Lung (tissue), 12 donors: ENCODE results near the gene LSMEM2. TPM values are rescaled to one million over a fixed set of nuclear protein-coding genes. Genes with fewer than 3 reads are reported as not detected.
A peak's percentile ranks its signal among the peaks of the same experiment; 100 is the strongest.
"Not testable (repeated sequence)": the region's sequence is repeated elsewhere in the genome, so short reads cannot be mapped to it uniquely, and the experiment has no call there.

Experiments used
- ATAC-seq: fragments of 200-7000 bp; cut with Tn5 transposase; one replicate; pipeline ENCODE4 v1.9.1; 2020; ENCODE audit warnings: moderate number of reproducible peaks; ENCODE audit not compliant: insufficient read depth, low FRiP score
- DNase-seq, 3 donors: peaks; one replicate each; pipeline ENCODE4 v3.0.0-alpha.2; 2013 to 2017
- H3K27ac ChIP-seq, 2 donors: one replicate each; pipeline ENCODE4 v1.5.1; 2013; ENCODE audit warnings: mild to moderate bottlenecking in 2 of 2, moderate library complexity in 2 of 2, control low read depth in 1 of 2, inconsistent platforms in 1 of 2, low read depth in 1 of 2, low read length in 1 of 2
- H3K27me3 ChIP-seq, 3 donors: one replicate each; pipeline ENCODE4 v1.5.1; 2013; ENCODE audit warnings: low read length in 2 of 3; ENCODE audit not compliant: control insufficient read depth in 3 of 3, insufficient read depth in 3 of 3
- H3K36me3 ChIP-seq, 4 donors: one replicate each; pipeline ENCODE4 v1.5.1; 2013; ENCODE audit warnings: low read length in 4 of 4, mild to moderate bottlenecking in 1 of 4, moderate library complexity in 1 of 4; ENCODE audit not compliant: control insufficient read depth in 4 of 4, insufficient read depth in 4 of 4
- H3K4me1 ChIP-seq, 5 donors: one replicate each; pipeline ENCODE4 v1.5.1; 2013; ENCODE audit warnings: low read length in 5 of 5, mild to moderate bottlenecking in 2 of 5, moderate library complexity in 1 of 5; ENCODE audit not compliant: control insufficient read depth in 5 of 5, insufficient read depth in 5 of 5
- H3K4me3 ChIP-seq: one replicate; pipeline ENCODE4 v1.5.1; 2013; ENCODE audit warnings: mild to moderate bottlenecking, control low read depth, moderate library complexity
- H3K9ac ChIP-seq, 2 donors: one replicate each; pipeline ENCODE4 v1.5.1; 2013; ENCODE audit warnings: low read length in 2 of 2, control low read depth in 1 of 2; ENCODE audit not compliant: insufficient read depth in 1 of 2
- H3K9me3 ChIP-seq, 4 donors: one replicate each; pipeline ENCODE4 v1.5.1; 2013; ENCODE audit warnings: low read length in 3 of 4, mild to moderate bottlenecking in 1 of 4, moderate library complexity in 1 of 4; ENCODE audit not compliant: control insufficient read depth in 4 of 4, insufficient read depth in 3 of 4
- CTCF ChIP-seq: IDR thresholded peaks from 2 replicates; pipeline ENCODE4 v1.5.1; 2012; ENCODE audit warnings: mild to moderate bottlenecking; ENCODE audit errors: control extremely low read depth, extremely low read depth
- WGBS, 2 donors: extraction: QIAGEN DNeasy Blood & Tissue Kit; methylation state at CpG; one replicate each; pipeline ENCODE4 v1.1.7; 2013; 5-methylcytosine and 5-hydroxymethylcytosine counted together
- polyA plus RNA-seq, 2 donors: library from polyadenylated mRNA; stranded (reverse); fragments of 200-250 nt; gene quantifications; one replicate each; pipeline ENCODE4 v1.2.1, GENCODE V29; 2013
- total RNA-seq, 2 donors: library from RNA; depleted of rRNA in 1 of 2; stranded (reverse); fragments of >200 nt in 1 of 2; gene quantifications; one replicate each; pipeline ENCODE4 v1.2.1, GENCODE V29; 2014 to 2021
- donor health status: control.
- donor health status: control.
- donor health status: Bipolar disorder and iron deficiency.
- donor health status: healthy.
- donor health status: DM: yes; HTN: yes; CAD: no.

LSMEM2 gene
- total and polyA plus RNA-seq, 4 donors, result 0.10 to 0.49 (median 0.12) TPM; not detected in 1

DNA sequence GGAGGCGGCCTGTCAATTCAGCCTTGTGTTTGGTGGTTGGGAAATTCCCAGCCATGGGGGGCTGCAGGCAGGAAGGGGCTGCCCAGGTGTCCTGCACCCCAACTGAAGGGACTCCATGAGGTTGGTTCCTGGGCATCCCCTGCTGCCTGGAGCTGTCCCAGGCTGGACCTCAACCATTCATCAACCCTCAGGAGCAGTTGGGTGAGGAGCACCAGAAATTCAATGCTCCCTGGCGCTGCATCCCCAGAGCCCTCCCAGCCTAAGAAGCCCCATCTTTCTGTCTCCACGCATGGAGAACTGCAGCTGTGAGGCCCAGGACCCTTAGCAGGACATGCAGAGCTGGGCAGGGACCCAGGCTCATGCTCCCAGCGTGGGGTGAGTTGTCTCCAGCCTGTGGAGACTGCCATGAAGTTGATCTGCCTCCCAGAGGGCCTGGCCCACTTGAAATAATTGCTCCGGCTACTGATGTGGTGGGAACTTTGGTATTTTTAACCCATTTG, 17.9 kb upstream of the LSMEM2 start:
- Histone ChIP-seq H3K27me3 (no peaks in the 10 kb centered on the region), H3K4me1 (peaks cover 0 to 40% (median 26%) of the 10 kb centered on the region in 5 donors), H3K9ac (peak overlapping the region; percentile 77 to 79), H3K4me3 (no peak overlapping the region), H3K36me3 (peaks cover 18 to 32% (median 22%) of the 10 kb centered on the region in 4 donors), H3K27ac (peak overlapping the region; percentile 87 to 88), H3K9me3 (peaks cover 0 to 4% (median 0%) of the 10 kb centered on the region in 4 donors)
- DNase-seq, result no peak
- 68 to 70% methylated on average over 5 of the region's 5 CpGs for WGBS, 2 donors
- no peak for TF ChIP-seq CTCF
- no peak for ATAC-seq

DNA sequence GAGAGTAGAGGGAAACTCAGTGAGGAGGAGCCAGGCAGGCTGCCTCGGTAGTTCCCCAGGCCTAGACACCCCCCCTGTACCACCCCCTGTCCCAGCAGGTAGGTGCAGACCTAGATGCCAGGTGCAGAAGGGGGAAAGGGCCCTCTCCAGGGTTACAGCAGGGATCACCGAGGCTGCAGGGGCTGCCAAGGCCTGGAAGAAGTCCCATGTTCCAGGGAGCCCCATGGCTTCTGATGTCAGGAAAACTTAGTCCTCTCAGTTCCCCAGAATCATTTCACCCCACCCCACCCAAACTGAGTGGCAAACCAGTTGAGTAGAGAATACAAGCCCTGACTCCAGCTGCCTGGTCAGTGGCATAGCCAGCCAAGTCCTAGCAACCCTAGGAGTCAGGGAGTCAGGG, 17.4 kb upstream of the LSMEM2 start:
- no peak for DNase-seq

DNA sequence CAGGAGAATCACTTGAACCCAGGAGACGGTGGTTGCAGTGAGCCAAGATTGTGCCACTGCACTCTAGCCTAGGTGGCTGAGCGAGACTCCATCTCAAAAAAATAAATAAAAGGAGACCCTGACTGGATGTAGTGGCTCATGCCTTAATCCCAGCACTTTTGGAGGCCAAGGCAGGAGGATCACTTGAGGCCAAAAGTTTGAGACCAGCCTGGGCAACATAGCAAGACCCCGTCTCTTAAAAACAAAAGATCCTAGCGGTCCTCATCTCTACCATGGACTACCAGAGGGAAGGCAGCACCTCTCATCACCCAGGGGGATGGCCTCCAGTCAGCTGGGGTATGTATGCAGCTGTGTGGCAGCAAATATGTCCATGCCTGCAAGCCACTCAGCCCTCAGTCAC, 16.7 kb upstream of the LSMEM2 start:
- ATAC-seq, H3K9ac ChIP-seq, H3K9me3 ChIP-seq, H3K27me3 ChIP-seq, H3K4me3 ChIP-seq, DNase-seq: not testable (repeated sequence)
- 97% methylated on average over 4 of the region's 4 CpGs for WGBS, 2 donors
- H3K4me1 ChIP-seq, result peaks cover 0 to 52% (median 28%) of the 10 kb centered on the region in 5 donors
- H3K27ac ChIP-seq, result peak overlapping the region in 1 of 2 donors; percentile 12
- H3K36me3 ChIP-seq, result peaks cover 7 to 20% (median 11%) of the 10 kb centered on the region in 4 donors

More for the DNA sequence above, 17.4 kb upstream of the LSMEM2 start:
- no peak for ATAC-seq
- peaks cover 0 to 45% (median 27%) of the 10 kb centered on the region in 5 donors for H3K4me1 ChIP-seq
- no peak overlapping the region for H3K4me3 ChIP-seq
- H3K27ac ChIP-seq, result peak overlapping the region; percentile 38 to 88
- no peaks in the 10 kb centered on the region for H3K27me3 ChIP-seq
- peaks cover 0 to 4% (median 0%) of the 10 kb centered on the region in 4 donors for H3K9me3 ChIP-seq
- peak overlapping the region; percentile 77 to 79 for H3K9ac ChIP-seq
- 69 to 77% methylated on average over 2 of the region's 2 CpGs for WGBS, 2 donors
- TF ChIP-seq CTCF, result no peak
- H3K36me3 ChIP-seq, result peaks cover 13 to 27% (median 17%) of the 10 kb centered on the region in 4 donors

DNA sequence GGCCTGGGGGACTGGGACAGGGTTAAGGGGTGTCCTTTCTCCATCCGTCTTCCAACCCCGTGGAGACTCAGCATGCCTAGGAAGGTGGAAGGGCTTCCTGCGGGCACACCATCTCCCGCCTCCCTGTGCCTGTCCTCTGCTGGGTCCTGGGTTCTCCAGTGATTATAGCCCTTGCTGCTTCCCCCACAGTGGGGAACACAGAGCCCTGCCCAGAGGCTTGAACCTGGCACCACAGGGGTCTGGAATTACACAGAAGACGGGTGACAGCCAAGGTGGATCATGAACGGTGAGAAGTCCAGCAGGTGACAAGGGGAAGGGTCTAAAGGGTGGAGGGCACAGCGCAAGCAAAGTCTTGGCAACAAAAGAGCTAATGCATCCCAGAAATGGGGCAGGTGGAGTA, 16.1 kb upstream of the LSMEM2 start:
- no peak for DNase-seq
- H3K27ac ChIP-seq, result peak overlapping the region in 1 of 2 donors; percentile 12
- no peak overlapping the region for H3K9ac ChIP-seq
- peaks cover 0 to 56% (median 29%) of the 10 kb centered on the region in 5 donors for H3K4me1 ChIP-seq
- no peak for ATAC-seq
- no peaks in the 10 kb centered on the region for H3K27me3 ChIP-seq
- H3K4me3 ChIP-seq, result no peak overlapping the region
- TF ChIP-seq CTCF, result no peak
- WGBS, 2 donors, result 87 to 94% methylated on average over 7 of the region's 7 CpGs
- H3K36me3 ChIP-seq, result peaks cover 2 to 15% (median 6%) of the 10 kb centered on the region in 4 donors
- H3K9me3 ChIP-seq, result no peaks in the 10 kb centered on the region
